GM21619 (cell line): Measurements from ENCODE around the gene ANLN.
"Not testable (repeated sequence)": the region's sequence is repeated elsewhere in the genome, so short reads cannot be mapped to it uniquely, and the experiment has no call there.

Experiments used
- ATAC-seq: cut with Tn5 transposase; IDR thresholded peaks from one replicate; pipeline ENCODE4 v1.9.1; 2021; ENCODE audit not compliant: unreplicated experiment

The ANLN gene

GRCh38 chr7:36497176-36497575 is 107.5 kb downstream of the ANLN start:
- not testable (repeated sequence) for ATAC-seq

- no peak for ATAC-seq
Observed at GRCh38 chr7:36497775-36498174, 108.1 kb downstream of the ANLN start.
